ENCODE results near the gene SLC34A1.

- TF ChIP-seq POLR2A (IDR thresholded peaks at IDR 0.05) = no peak
- TF ChIP-seq, protein P1, sequence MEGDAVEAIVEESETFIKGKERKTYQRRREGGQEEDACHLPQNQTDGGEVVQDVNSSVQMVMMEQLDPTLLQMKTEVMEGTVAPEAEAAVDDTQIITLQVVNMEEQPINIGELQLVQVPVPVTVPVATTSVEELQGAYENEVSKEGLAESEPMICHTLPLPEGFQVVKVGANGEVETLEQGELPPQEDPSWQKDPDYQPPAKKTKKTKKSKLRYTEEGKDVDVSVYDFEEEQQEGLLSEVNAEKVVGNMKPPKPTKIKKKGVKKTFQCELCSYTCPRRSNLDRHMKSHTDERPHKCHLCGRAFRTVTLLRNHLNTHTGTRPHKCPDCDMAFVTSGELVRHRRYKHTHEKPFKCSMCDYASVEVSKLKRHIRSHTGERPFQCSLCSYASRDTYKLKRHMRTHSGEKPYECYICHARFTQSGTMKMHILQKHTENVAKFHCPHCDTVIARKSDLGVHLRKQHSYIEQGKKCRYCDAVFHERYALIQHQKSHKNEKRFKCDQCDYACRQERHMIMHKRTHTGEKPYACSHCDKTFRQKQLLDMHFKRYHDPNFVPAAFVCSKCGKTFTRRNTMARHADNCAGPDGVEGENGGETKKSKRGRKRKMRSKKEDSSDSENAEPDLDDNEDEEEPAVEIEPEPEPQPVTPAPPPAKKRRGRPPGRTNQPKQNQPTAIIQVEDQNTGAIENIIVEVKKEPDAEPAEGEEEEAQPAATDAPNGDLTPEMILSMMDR (IDR thresholded peaks at IDR 0.05 in 4 of 5, conservative IDR thresholded peaks at IDR 0.05 in 1 of 5) = no peak
These were observed 11.3 kb upstream of the SLC34A1 start for GRCh38 chr5:177372910-177373309.
